ENCODE results near the gene PPP3CA. TPM values are rescaled to one million over a fixed set of nuclear protein-coding genes. Genes with fewer than 3 reads are reported as not detected.
A peak's percentile ranks its signal among the peaks of the same experiment; 100 is the strongest.

Gene PPP3CA
- total RNA-seq, 1 experiment from 2014 or later = 133 TPM

DNA sequence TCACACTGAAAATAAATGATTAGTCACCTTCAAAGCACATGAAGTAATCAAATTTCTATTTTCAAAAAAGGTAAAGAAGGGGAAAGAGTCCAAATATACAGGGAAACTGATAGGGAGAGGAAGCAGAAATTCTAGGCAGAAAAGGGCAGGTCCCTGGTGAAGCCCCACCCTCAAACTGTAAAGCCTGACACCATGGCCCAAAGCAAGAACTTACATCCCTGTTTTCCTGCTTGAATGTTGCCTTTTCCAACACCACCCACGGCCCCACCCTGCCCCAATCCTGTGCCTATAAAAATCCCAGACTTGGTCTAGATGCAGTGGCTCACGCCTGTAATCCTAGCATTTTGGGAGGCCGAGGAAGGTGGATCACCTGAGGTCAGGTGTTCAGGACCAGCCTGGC is 361.8 kb downstream of the PPP3CA start:
- intact Hi-C loops (cut with micrococcal nuclease) = no loop called here
- Histone ChIP-seq H3K9me3 (ENCODE audit: control insufficient read depth in 1 of 2, insufficient read depth in 1 of 2, low read depth in 1 of 2, low read length in 2 of 2) (no peaks in the 10 kb centered on the region), H3K9ac (ENCODE audit: low read length) (no peak overlapping the region), H3K4me1 (ENCODE audit: control insufficient read depth in 1 of 2, insufficient read depth in 2 of 2, low read length in 2 of 2) (peaks cover 0 to 13% of the 10 kb centered on the region in 2 experiments; a peak in 2 of 4 replicates), H2AFZ (ENCODE audit: low read depth, low read length, poor library complexity, severe bottlenecking) (peak overlapping the region; percentile 19), H3K4me3 (replicated peaks in 1 of 2; ENCODE audit: low read depth in 1 of 2, low read length in 2 of 2) (no peak overlapping the region), H3K4me2 (ENCODE audit: low read length) (no peak overlapping the region), H3K27me3 (ENCODE audit: insufficient read depth, low read length) (no peaks in the 10 kb centered on the region), H3K9me2 (ENCODE audit: insufficient read depth) (peaks cover 6% of the 10 kb centered on the region; the same call in 1 of the 2 replicates), H4K20me1 (ENCODE audit: insufficient read depth) (no peaks in the 10 kb centered on the region), H3K27ac (ENCODE audit: low read depth, low read length) (no peak overlapping the region), H3K36me3 (ENCODE audit: control insufficient read depth in 1 of 2, insufficient read depth in 2 of 2, low read length in 2 of 2) (no peaks in the 10 kb centered on the region), H3K79me2 (ENCODE audit: insufficient read depth, low read length) (no peaks in the 10 kb centered on the region)
- TF ChIP-seq EZH2phosphoT487 (IDR thresholded peaks at IDR 0.05; ENCODE audit: borderline replicate concordance) = no peak
- TF ChIP-seq ZFX (IDR thresholded peaks at IDR 0.05) = no peak
- no peak for TF ChIP-seq POLR2AphosphoS5 (IDR thresholded peaks at IDR 0.05; ENCODE audit: low read depth, low read length)
- TF ChIP-seq, protein P1, sequence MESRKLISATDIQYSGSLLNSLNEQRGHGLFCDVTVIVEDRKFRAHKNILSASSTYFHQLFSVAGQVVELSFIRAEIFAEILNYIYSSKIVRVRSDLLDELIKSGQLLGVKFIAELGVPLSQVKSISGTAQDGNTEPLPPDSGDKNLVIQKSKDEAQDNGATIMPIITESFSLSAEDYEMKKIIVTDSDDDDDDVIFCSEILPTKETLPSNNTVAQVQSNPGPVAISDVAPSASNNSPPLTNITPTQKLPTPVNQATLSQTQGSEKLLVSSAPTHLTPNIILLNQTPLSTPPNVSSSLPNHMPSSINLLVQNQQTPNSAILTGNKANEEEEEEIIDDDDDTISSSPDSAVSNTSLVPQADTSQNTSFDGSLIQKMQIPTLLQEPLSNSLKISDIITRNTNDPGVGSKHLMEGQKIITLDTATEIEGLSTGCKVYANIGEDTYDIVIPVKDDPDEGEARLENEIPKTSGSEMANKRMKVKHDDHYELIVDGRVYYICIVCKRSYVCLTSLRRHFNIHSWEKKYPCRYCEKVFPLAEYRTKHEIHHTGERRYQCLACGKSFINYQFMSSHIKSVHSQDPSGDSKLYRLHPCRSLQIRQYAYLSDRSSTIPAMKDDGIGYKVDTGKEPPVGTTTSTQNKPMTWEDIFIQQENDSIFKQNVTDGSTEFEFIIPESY (IDR thresholded peaks at IDR 0.05; ENCODE audit: extremely low read depth, insufficient replicate concordance, low read length) = no peak
- no peak for TF ChIP-seq ZNF274 (IDR thresholded peaks at IDR 0.05; ENCODE audit: low read depth, low read length)
- TF ChIP-seq RAD21 (IDR thresholded peaks at IDR 0.05; ENCODE audit: low read depth) = no peak
- TF ChIP-seq TCF7L2 (IDR thresholded peaks at IDR 0.05; ENCODE audit: borderline replicate concordance, extremely low read depth, insufficient read depth, insufficient read length) = no peak
- TF ChIP-seq EGR1 (IDR thresholded peaks at IDR 0.05; ENCODE audit: low read depth) = no peak
- TF ChIP-seq JUND (IDR thresholded peaks at IDR 0.05) = no peak
- no peak for TF ChIP-seq CEBPB (IDR thresholded peaks at IDR 0.05; ENCODE audit: low read depth)
- TF ChIP-seq, protein P2, sequence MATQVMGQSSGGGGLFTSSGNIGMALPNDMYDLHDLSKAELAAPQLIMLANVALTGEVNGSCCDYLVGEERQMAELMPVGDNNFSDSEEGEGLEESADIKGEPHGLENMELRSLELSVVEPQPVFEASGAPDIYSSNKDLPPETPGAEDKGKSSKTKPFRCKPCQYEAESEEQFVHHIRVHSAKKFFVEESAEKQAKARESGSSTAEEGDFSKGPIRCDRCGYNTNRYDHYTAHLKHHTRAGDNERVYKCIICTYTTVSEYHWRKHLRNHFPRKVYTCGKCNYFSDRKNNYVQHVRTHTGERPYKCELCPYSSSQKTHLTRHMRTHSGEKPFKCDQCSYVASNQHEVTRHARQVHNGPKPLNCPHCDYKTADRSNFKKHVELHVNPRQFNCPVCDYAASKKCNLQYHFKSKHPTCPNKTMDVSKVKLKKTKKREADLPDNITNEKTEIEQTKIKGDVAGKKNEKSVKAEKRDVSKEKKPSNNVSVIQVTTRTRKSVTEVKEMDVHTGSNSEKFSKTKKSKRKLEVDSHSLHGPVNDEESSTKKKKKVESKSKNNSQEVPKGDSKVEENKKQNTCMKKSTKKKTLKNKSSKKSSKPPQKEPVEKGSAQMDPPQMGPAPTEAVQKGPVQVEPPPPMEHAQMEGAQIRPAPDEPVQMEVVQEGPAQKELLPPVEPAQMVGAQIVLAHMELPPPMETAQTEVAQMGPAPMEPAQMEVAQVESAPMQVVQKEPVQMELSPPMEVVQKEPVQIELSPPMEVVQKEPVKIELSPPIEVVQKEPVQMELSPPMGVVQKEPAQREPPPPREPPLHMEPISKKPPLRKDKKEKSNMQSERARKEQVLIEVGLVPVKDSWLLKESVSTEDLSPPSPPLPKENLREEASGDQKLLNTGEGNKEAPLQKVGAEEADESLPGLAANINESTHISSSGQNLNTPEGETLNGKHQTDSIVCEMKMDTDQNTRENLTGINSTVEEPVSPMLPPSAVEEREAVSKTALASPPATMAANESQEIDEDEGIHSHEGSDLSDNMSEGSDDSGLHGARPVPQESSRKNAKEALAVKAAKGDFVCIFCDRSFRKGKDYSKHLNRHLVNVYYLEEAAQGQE (IDR thresholded peaks at IDR 0.05; ENCODE audit: low read depth) = no peak
- no peak for TF ChIP-seq SP1 (IDR thresholded peaks at IDR 0.05; ENCODE audit: low read depth)
- no peak for TF ChIP-seq ELF1 (IDR thresholded peaks at IDR 0.05; ENCODE audit: borderline replicate concordance, low read depth)
- no peak for TF ChIP-seq MAX (IDR thresholded peaks at IDR 0.05)
- no peak for TF ChIP-seq SRF (IDR thresholded peaks at IDR 0.05; ENCODE audit: low read depth)
- TF ChIP-seq ATF3 (IDR thresholded peaks at IDR 0.05) = no peak
- no peak for TF ChIP-seq SIN3A (IDR thresholded peaks at IDR 0.05; ENCODE audit: low read depth)
- no TSS peak for BruUV-seq (replicated peaks)
- RAD21 ChIA-PET (ENCODE audit: low non-redundant PET in 1 of 2, low total read pairs in 2 of 2, uncharacterized antibody in 2 of 2, unreplicated experiment in 2 of 2) = no interaction called here
- POLR2A ChIA-PET = no interaction called here
- no peak for ATAC-seq
- DNase-seq (ENCODE audit: low read depth, low spot score) = no peak
- CTCF ChIA-PET = no interaction called here

All from HCT116 (cell line).